ENCODE results near the gene CCNY. TPM values are rescaled to one million over a fixed set of nuclear protein-coding genes. Genes with fewer than 3 reads are reported as not detected.

Gene CCNY
- total and polyA plus RNA-seq, 2 of the 13 experiments (the other 11 are each of a cell fraction or from before 2014, with no cell fraction given), result 48.2 to 54.7 TPM

DNA sequence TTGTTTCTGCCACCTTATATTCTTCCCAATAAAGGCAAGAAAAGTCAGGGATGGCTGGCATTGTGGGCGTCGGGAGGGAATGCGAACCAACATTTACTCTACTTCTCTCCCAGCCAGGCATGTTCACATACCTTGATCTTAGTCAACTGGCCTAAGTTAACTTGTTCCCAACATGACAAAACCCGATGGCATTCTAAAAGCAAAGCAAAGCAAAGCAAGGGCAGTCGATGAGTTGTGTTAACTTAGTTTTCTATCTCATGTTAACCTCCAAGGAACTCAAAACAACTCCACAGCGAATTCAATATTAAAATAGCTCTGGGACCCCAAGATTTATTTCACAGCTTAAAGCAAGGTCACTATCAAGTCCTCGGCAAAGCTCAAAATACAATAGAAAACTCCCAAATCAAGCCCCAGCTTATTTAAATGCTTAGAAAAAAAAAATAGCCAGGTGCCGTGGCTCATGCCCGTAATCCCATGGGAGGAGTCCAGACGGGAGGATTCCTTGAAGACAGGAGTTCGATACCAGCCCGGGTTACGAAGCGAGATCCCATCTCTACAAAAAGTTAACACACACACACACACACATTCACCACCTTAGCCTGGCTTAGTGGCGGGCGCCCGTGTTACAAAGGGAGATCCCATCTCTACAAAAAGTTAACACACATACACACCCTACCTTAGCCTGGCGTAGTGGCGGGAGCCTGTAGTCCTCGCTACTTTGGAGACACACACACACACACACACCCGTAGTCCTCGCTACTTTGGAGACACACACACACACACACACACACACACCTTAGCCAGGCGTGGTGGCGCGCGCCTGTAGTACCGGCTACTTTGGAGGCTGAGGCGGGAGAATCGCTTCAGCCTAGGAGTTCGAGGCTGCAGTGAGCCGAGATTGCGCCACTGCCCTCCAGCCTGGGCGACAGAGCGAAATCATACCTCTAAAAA is 901 bp upstream of the CCNY start:
- DNase-seq (ENCODE audit: low spot score) (peak; percentile 56), FAIRE-seq (no peak), ATAC-seq (peak; percentile 11)
- Histone ChIP-seq H3K4me1 (ENCODE audit: insufficient read depth, low read length) (peaks cover 65% of the 10 kb centered on the region), H3K4me3 (replicated peaks in 1 of 3; ENCODE audit: insufficient read depth in 1 of 3, low read depth in 2 of 3, low read length in 3 of 3) (peak overlapping the region; percentile 95 to 98 (median 98)), H3K27ac (ENCODE audit: extremely low read length, insufficient read depth, low read length) (peak overlapping the region; percentile 78), H3K9me3 (ENCODE audit: low read length) (no peaks in the 10 kb centered on the region), H4K20me1 (ENCODE audit: insufficient read depth, low read length) (peaks cover 35% of the 10 kb centered on the region), H3K79me2 (ENCODE audit: insufficient read depth, low read length) (peaks cover 75% of the 10 kb centered on the region), H2AFZ (ENCODE audit: low read length) (no peak overlapping the region), H3K9ac (ENCODE audit: insufficient read depth, low read depth, low read length) (peak overlapping the region; percentile 89), H3K4me2 (ENCODE audit: low read depth, low read length) (peak overlapping the region; percentile 95), H3K27me3 (ENCODE audit: control insufficient read depth in 1 of 2, insufficient read depth in 2 of 2, low read length in 2 of 2) (no peaks in the 10 kb centered on the region; a peak in 2 of 5 replicates), H3K36me3 (replicated peaks in 1 of 2; ENCODE audit: control insufficient read depth in 1 of 2, insufficient read depth in 2 of 2, low read length in 2 of 2) (no peaks in the 10 kb centered on the region)
- in situ Hi-C loops (cut with HindIII; ENCODE audit: extremely low pct_ligation_motif_present, low pct_unique_long_range_greater_than_20kb), result no loop called here
- POLR2A ChIA-PET, result no interaction called here
- CTCF ChIA-PET (ENCODE audit: low intra/inter-chr PET ratio, low total read pairs), result no interaction called here
- WGBS (ENCODE audit: low lambda C conversion rate), result 6% methylated on average over 27 of the region's 34 CpGs
- intact Hi-C loops (cut with micrococcal nuclease; ENCODE audit: unreplicated experiment), result loop anchor here (5.0 to 10.0 kb wide), 3 partner anchors 77 to 112 kb away; no protein-coding TSS in a partner anchor
- no TSS peak for BruUV-seq (replicated peaks)
- TF ChIP-seq ADNP (CRISPR knock-in tag; IDR thresholded peaks at IDR 0.05) (peak; percentile 33; the same call in 1 of the 2 replicates), CEBPG (CRISPR knock-in tag; IDR thresholded peaks at IDR 0.05) (peak; percentile 6; the same call in 1 of the 2 replicates), ZMYM3 (CRISPR knock-in tag; IDR thresholded peaks at IDR 0.05) (peak; percentile 92), ZNF703 (CRISPR knock-in tag; IDR thresholded peaks at IDR 0.05; ENCODE audit: borderline replicate concordance) (peak; percentile 2; the same call in 1 of the 2 replicates), ZNF17 (CRISPR knock-in tag; IDR thresholded peaks at IDR 0.05) (no peak), HDAC2 (CRISPR knock-in tag; IDR thresholded peaks at IDR 0.05) (no peak), SAP130 (CRISPR knock-in tag; IDR thresholded peaks at IDR 0.05; ENCODE audit: low read depth) (0 out of 2 replicates have a peak, but pooled peaks have one; percentile 15), ZNF570 (CRISPR knock-in tag; IDR thresholded peaks at IDR 0.05; ENCODE audit: borderline replicate concordance) (no peak), ZNF556 (CRISPR knock-in tag; IDR thresholded peaks at IDR 0.05; ENCODE audit: borderline replicate concordance) (no peak), ZNF530 (CRISPR knock-in tag; IDR thresholded peaks at IDR 0.05; ENCODE audit: low read depth) (no peak), ZNF720 (CRISPR knock-in tag; IDR thresholded peaks at IDR 0.05) (no peak), HIC2 (CRISPR knock-in tag; IDR thresholded peaks at IDR 0.05; ENCODE audit: low read depth) (no peak)
- TF ChIP-seq, protein P1, sequence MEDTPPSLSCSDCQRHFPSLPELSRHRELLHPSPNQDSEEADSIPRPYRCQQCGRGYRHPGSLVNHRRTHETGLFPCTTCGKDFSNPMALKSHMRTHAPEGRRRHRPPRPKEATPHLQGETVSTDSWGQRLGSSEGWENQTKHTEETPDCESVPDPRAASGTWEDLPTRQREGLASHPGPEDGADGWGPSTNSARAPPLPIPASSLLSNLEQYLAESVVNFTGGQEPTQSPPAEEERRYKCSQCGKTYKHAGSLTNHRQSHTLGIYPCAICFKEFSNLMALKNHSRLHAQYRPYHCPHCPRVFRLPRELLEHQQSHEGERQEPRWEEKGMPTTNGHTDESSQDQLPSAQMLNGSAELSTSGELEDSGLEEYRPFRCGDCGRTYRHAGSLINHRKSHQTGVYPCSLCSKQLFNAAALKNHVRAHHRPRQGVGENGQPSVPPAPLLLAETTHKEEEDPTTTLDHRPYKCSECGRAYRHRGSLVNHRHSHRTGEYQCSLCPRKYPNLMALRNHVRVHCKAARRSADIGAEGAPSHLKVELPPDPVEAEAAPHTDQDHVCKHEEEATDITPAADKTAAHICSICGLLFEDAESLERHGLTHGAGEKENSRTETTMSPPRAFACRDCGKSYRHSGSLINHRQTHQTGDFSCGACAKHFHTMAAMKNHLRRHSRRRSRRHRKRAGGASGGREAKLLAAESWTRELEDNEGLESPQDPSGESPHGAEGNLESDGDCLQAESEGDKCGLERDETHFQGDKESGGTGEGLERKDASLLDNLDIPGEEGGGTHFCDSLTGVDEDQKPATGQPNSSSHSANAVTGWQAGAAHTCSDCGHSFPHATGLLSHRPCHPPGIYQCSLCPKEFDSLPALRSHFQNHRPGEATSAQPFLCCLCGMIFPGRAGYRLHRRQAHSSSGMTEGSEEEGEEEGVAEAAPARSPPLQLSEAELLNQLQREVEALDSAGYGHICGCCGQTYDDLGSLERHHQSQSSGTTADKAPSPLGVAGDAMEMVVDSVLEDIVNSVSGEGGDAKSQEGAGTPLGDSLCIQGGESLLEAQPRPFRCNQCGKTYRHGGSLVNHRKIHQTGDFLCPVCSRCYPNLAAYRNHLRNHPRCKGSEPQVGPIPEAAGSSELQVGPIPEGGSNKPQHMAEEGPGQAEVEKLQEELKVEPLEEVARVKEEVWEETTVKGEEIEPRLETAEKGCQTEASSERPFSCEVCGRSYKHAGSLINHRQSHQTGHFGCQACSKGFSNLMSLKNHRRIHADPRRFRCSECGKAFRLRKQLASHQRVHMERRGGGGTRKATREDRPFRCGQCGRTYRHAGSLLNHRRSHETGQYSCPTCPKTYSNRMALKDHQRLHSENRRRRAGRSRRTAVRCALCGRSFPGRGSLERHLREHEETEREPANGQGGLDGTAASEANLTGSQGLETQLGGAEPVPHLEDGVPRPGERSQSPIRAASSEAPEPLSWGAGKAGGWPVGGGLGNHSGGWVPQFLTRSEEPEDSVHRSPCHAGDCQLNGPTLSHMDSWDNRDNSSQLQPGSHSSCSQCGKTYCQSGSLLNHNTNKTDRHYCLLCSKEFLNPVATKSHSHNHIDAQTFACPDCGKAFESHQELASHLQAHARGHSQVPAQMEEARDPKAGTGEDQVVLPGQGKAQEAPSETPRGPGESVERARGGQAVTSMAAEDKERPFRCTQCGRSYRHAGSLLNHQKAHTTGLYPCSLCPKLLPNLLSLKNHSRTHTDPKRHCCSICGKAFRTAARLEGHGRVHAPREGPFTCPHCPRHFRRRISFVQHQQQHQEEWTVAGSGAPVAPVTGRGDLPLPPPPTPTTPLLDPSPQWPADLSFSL (CRISPR knock-in tag; IDR thresholded peaks at IDR 0.05), result peak; percentile 80
- TF ChIP-seq, protein P2, sequence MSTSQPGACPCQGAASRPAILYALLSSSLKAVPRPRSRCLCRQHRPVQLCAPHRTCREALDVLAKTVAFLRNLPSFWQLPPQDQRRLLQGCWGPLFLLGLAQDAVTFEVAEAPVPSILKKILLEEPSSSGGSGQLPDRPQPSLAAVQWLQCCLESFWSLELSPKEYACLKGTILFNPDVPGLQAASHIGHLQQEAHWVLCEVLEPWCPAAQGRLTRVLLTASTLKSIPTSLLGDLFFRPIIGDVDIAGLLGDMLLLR (CRISPR knock-in tag; IDR thresholded peaks at IDR 0.05), result 0 out of 2 replicates have a peak, but pooled peaks have one; percentile 16

Measured in HepG2 (cell line).